HUES6 (cell line): ENCODE data around the gene SEMG2.
A peak's percentile ranks its signal among the peaks of the same experiment; 100 is the strongest.

Source experiments
- H3K27ac ChIP-seq: 2 replicates; pipeline ENCODE4 v1.7.0; 2013; ENCODE audit warnings: low read depth, mild to moderate bottlenecking, low read length, inconsistent platforms
- H3K27me3 ChIP-seq: 2 replicates; pipeline ENCODE4 v1.6.1; 2013; ENCODE audit warnings: low read length; ENCODE audit not compliant: control insufficient read depth, insufficient read depth
- H3K36me3 ChIP-seq: 2 replicates; pipeline ENCODE4 v1.6.1; 2013; ENCODE audit warnings: low read length; ENCODE audit not compliant: control insufficient read depth, insufficient read depth
- H3K4me1 ChIP-seq: 2 replicates; pipeline ENCODE4 v1.6.1; 2013; ENCODE audit warnings: low read length; ENCODE audit not compliant: control insufficient read depth, insufficient read depth
- H3K4me3 ChIP-seq: 2 replicates; pipeline ENCODE4 v1.5.1; 2013; ENCODE audit warnings: low read depth, low read length
- H3K9ac ChIP-seq: one replicate; pipeline ENCODE4 v1.6.1; 2013; ENCODE audit warnings: mild to moderate bottlenecking, low read length
- H3K9me3 ChIP-seq: 2 replicates; pipeline ENCODE4 v1.6.1; 2013; ENCODE audit warnings: low read depth, low read length; ENCODE audit not compliant: control insufficient read depth, insufficient read depth

The SEMG2 gene

DNA sequence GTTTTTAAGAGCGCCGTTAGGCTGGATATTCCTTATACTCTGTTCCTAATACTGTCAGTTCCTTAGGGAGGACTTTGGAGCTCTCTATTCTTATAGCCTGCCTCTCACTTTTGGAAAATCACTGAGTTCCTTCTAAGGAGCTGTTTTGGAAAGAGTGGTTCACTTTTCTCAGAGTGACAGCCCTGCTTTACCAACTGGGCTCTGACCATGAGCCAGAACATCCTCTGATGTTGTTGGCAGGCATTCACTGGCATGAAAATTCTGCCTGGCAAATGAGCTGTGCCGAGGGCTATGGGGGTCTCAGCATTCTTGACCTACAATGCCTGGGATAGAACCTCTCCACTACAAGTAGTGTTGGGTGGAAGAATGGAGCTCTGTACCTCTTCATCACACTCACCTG, 29.2 kb upstream of the SEMG2 start:
- Histone ChIP-seq H3K36me3 (no peaks in the 10 kb centered on the region), H3K4me3 (no peak overlapping the region), H3K27ac (no peak overlapping the region), H3K27me3 (no peaks in the 10 kb centered on the region), H3K9me3 (no peaks in the 10 kb centered on the region), H3K4me1 (no peaks in the 10 kb centered on the region), H3K9ac (no peak overlapping the region)

DNA sequence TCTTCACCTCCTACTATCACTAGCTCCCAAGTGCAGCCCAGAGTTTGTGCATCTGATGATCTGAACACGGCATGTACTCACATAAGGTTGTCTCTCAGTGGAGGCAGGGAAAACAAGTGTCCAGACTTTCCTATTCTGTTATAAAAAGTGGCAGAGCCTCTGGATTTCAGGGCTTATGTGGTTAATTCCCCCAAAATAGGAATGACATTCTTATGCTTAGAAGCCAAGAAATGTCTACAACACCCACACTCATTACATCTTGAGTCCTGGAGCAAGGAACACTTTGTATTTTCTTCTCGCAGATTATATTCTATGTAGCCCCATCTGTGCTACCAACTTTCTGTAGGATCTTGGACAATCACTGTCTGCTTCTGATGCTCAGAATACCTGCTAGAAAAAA, 27.8 kb upstream of the SEMG2 start:
- no peak overlapping the region for H3K27ac ChIP-seq
- H3K9ac ChIP-seq, result no peak overlapping the region
- no peaks in the 10 kb centered on the region for H3K27me3 ChIP-seq
- H3K4me3 ChIP-seq, result no peak overlapping the region
- no peaks in the 10 kb centered on the region for H3K4me1 ChIP-seq
- no peaks in the 10 kb centered on the region for H3K9me3 ChIP-seq
- no peaks in the 10 kb centered on the region for H3K36me3 ChIP-seq

DNA sequence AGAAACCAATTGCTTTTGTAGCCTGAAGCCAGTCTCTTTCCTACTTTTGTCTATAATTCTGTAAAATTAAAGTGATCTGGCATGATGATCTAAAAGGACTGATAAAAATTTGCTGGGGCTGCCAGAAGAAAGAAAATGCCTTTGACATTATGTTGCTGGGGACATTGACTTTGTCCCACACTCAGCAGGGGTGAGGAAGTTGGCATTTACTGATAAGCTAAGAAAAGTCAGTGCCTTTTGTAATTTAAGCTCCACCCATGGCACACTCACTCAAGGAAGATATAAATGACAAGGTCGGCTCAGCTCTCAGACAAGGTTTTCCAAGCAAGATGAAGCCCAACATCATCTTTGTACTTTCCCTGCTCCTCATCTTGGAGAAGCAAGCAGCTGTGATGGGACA, 14.4 kb upstream of the SEMG2 start, which contains the start of gene SEMG1:
Gene SEMG1, plus strand, starts transcription at position 309 of the 400 bp plus-strand sequence. Its CDS starts 21 bp downstream, at position 330.
- no peak within 1 kb of the TSS for H3K27ac ChIP-seq
- no peak within 1 kb of the TSS for H3K9ac ChIP-seq
- no peaks in the 10 kb centered on the region for H3K36me3 ChIP-seq
- peaks cover 27% of the 10 kb centered on the region for H3K4me1 ChIP-seq
- no peaks in the 10 kb centered on the region for H3K9me3 ChIP-seq
- no peak within 1 kb of the TSS for H3K4me3 ChIP-seq
- H3K27me3 ChIP-seq, result no peaks in the 10 kb centered on the region

DNA sequence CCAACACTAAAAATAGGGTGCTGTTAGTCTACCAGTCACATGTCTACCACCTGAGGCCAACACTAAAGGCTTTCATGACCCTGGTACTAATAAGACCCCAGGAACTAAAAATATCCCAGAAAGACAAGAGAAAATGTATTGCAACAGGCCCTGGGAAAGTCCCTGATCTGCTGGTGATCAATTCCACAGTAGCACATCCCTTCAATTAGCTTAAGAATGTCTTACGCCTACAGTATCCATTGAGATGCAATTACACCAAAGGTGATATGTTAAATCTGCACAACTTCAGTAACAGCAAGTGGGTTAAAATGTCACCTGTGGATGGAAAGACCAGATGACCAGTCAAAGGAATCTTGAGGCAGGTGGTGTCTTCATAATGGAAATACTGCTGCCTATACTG, 11.2 kb upstream of the SEMG2 start:
- H3K36me3 ChIP-seq, result no peaks in the 10 kb centered on the region
- no peak overlapping the region for H3K9ac ChIP-seq
- H3K27ac ChIP-seq, result peak overlapping the region; percentile 10; the same call in 1 of the 2 replicates
- H3K4me3 ChIP-seq, result no peak overlapping the region
- H3K4me1 ChIP-seq, result peaks cover 27% of the 10 kb centered on the region
- no peaks in the 10 kb centered on the region for H3K27me3 ChIP-seq
- H3K9me3 ChIP-seq, result no peaks in the 10 kb centered on the region

DNA sequence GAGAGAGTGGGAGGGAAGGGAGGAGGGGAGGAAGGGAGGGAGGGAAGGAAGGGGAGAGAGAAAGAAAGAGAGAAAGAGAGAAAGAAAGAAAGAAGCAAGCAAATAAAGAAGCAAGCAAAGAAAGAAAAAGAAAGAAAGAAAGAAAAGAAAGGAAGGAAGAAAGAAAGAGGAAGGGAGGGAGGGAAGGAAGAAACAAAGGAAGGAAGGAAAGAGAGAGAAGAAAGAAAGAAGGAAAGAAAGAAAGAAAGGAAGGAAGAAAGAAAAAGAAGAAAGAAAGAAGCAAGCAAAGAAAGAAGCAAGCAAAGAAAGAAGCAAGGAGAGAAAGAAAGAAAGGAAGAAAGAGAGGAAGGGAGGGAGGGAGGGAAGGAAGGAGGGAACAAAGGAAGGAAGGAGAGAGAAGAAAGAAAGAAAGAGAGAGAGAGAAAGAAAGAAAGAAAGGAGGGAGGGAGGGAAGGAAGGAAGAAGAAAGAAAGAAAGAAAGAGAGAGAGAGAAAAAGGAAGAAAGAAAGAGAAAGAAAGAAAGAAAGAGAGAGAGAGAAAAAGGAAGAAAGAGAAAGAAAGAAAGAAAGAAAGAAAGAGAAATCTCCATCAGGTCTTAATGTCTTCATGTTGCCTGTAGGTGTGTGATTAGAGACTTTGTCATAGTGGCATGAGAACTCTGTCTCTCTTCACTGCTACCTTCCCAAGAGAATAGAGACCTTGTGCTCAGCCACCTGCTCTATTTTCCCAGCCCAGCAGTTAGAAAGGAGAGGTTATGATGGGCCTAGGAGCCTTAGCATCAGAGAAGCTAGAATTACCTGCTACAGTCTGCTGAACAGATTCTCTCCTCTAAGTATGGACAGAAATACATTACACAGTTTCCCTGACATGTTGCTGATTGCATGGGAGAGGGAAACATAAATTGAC, 9.4 kb upstream of the SEMG2 start:
- Histone ChIP-seq H3K9me3 (no peaks in the 10 kb centered on the region), H3K36me3 (no peaks in the 10 kb centered on the region), H3K27me3 (no peaks in the 10 kb centered on the region), H3K4me1 (peaks cover 20% of the 10 kb centered on the region), H3K9ac (no peak overlapping the region), H3K27ac (no peak overlapping the region), H3K4me3 (no peak overlapping the region)

DNA sequence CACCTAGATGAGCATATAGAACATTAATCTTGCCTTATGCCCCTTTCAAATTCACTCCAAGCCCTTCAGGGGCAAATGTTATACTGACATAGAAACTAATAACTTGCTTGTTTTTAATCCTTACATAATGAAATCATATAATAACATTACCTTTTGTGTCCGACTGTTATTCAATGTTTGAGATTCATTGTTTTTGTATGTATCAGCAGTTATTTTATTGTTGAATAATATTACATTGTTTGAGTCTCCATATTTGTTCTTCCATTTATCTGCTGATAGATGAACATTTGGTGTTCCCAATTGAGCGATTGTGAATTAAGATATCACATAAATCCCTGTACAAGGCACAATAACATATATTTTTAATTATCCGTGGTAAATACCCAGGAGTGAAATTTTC, 8.3 kb upstream of the SEMG2 start:
- Histone ChIP-seq H3K4me3 (no peak overlapping the region), H3K27me3 (no peaks in the 10 kb centered on the region), H3K27ac (no peak overlapping the region), H3K36me3 (no peaks in the 10 kb centered on the region), H3K9me3 (no peaks in the 10 kb centered on the region), H3K9ac (no peak overlapping the region), H3K4me1 (peaks cover 12% of the 10 kb centered on the region)

DNA sequence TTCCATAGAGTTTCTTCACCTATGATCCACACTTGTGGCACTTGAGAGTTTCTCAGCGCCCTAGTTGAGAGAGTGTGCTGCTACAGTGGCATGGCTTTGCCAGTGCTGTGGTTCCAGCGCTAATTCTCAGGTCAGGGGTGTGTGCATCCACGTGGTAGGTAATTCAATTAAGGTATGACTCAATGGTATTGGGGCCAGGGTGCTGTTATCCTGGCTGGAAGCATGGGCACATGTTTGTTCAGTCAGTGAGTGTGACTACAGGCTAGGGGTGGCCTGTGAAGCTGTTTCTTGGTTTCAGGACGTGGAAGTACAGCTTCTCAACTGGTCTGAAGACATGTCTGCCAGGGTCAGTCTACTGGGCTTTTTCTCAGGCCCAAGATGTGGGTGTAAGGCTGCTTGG, 3.0 kb upstream of the SEMG2 start:
- H3K4me3 ChIP-seq, result no peak overlapping the region
- H3K9ac ChIP-seq, result no peak overlapping the region
- no peaks in the 10 kb centered on the region for H3K36me3 ChIP-seq
- no peak overlapping the region for H3K27ac ChIP-seq
- H3K4me1 ChIP-seq, result no peaks in the 10 kb centered on the region
- H3K9me3 ChIP-seq, result no peaks in the 10 kb centered on the region
- H3K27me3 ChIP-seq, result peaks cover 14% of the 10 kb centered on the region

DNA sequence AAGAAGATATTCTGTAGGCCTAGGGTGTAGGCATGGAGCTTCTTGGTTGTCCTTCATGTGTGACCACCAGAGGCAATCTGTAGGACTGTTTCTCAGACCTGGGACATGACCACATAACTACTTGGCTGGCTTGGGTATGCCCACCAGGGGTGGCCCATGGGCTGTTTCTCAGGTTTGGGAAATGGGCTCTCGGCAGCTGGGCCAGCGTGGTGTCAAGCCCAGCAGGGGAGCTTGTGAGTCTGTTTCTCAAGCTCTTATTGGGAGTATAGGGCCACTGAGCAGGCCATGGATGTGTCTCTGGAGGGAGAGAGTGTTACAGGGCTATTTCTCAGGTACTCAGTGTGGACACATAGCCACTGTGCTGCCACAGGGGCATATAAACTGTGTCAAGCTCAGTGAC, 2.5 kb upstream of the SEMG2 start:
- H3K36me3 ChIP-seq, result no peaks in the 10 kb centered on the region
- H3K9me3 ChIP-seq, result no peaks in the 10 kb centered on the region
- H3K9ac ChIP-seq, result no peak overlapping the region
- H3K27me3 ChIP-seq, result peaks cover 17% of the 10 kb centered on the region
- H3K27ac ChIP-seq, result no peak overlapping the region
- no peaks in the 10 kb centered on the region for H3K4me1 ChIP-seq
- H3K4me3 ChIP-seq, result no peak overlapping the region

DNA sequence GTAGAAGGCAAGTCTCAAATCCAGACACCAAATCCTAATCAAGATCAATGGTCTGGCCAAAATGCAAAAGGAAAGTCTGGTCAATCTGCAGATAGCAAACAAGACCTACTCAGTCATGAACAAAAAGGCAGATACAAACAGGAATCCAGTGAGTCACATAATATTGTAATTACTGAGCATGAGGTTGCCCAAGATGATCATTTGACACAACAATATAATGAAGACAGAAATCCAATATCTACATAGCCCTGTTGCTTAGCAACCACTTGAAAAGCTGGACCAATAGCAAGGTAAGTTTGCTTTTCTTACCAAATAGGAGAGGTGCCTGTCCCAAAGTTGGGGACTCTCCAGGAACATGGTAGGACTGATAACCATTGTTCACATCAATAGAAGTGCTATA, 2.0 kb downstream of the SEMG2 start:
- Histone ChIP-seq H3K27me3 (peaks cover 36% of the 10 kb centered on the region), H3K9me3 (no peaks in the 10 kb centered on the region)

DNA sequence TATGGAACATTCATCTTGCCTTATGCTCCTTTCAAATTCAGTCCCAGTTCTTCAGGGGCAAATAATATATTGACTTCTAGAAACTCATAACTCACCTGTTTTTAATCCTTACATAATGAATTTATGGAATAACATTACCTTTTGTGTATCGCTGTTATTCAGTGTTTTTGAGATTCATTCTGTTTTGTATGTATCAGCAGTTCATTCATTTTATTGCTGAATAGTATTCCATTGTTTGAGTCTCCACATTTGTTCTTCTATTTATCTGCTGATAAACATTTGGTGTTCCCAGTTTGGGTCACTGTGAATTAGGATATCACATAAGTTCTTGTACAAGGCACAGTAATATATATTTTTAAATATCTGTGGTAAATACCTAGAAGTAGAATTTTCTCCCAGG, 5.1 kb downstream of the SEMG2 start:
- no peak overlapping the region for H3K4me3 ChIP-seq
- H3K9me3 ChIP-seq, result no peaks in the 10 kb centered on the region
- no peaks in the 10 kb centered on the region for H3K36me3 ChIP-seq
- peaks cover 33% of the 10 kb centered on the region for H3K27me3 ChIP-seq
- no peak overlapping the region for H3K27ac ChIP-seq
- H3K9ac ChIP-seq, result no peak overlapping the region
- no peaks in the 10 kb centered on the region for H3K4me1 ChIP-seq

More for the DNA sequence above, 2.0 kb downstream of the SEMG2 start:
- Histone ChIP-seq H3K36me3 (no peaks in the 10 kb centered on the region), H3K4me3 (no peak overlapping the region), H3K4me1 (no peaks in the 10 kb centered on the region), H3K9ac (no peak overlapping the region), H3K27ac (no peak overlapping the region)

DNA sequence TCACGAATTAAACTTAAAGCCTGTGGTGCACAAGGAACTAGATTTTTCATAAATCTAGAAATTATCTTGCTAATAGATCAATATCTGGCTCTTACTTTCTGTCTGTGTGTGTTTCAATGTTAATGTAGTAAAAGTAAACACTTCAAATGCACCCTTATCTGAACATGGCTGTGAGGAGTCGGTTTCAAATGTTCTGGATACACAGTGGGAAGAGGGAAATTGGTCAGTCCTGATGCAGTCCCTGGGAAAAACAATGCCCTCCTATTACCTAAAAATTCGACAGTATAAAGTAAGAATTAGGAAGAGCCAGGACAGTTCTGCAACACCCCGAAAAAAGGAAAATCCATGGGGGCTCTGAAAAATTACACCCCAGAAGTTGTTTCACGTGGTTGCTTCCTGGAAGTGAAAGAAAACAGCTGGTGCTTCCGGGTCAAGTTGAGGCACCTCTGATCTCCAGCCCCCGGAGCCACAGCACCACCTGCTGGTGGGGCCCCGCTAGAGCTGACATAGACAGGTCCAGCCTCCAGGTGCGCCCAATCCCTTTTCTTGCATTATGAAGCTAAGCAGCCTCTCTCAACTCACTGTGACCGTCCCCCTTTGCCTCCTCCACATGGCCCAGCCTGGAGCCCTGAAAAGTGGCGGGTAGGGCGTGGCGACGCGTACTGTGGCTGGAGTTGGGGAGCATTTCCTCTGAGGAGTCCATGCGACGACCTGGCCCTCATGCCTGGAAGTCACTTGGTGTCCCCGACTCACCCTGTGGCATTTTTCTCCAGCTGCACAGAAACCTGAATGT, 8.3 kb downstream of the SEMG2 start:
- Histone ChIP-seq H3K36me3 (no peaks in the 10 kb centered on the region), H3K27ac (no peak overlapping the region), H3K9ac (no peak overlapping the region), H3K9me3 (no peaks in the 10 kb centered on the region), H3K4me3 (no peak overlapping the region), H3K4me1 (no peaks in the 10 kb centered on the region), H3K27me3 (peaks cover 13% of the 10 kb centered on the region)
